HG03108 (cell line): ENCODE measurements around the gene FMNL2.
A peak's percentile ranks its signal among the peaks of the same experiment; 100 is the strongest.
"Not testable (repeated sequence)": the region's sequence is repeated elsewhere in the genome, so short reads cannot be mapped to it uniquely, and the experiment has no call there.

Source experiments
- ATAC-seq: cut with Tn5 transposase; IDR thresholded peaks from one replicate; pipeline ENCODE4 v1.9.1; 2021; ENCODE audit warnings: moderate library complexity; ENCODE audit not compliant: unreplicated experiment

Gene FMNL2

GRCh38 chr2:152372438-152372984 is 37.5 kb downstream of the FMNL2 start:
- no peak for ATAC-seq

- ATAC-seq, result no peak
Measured at GRCh38 chr2:152375174-152375573, 40.2 kb downstream of the FMNL2 start.

- ATAC-seq, result no peak
Measured at GRCh38 chr2:152376385-152376784, 41.4 kb downstream of the FMNL2 start.

GRCh38 chr2:152376968-152377367 is 42.0 kb downstream of the FMNL2 start:
- ATAC-seq, result no peak

GRCh38 chr2:152379089-152379488 is 44.1 kb downstream of the FMNL2 start:
- no peak for ATAC-seq

- ATAC-seq, result no peak
Measured at GRCh38 chr2:152380261-152381055, 45.5 kb downstream of the FMNL2 start.

- ATAC-seq, result no peak
Measured at GRCh38 chr2:152383702-152384101, 48.7 kb downstream of the FMNL2 start.

GRCh38 chr2:152384992-152385391 is 50.0 kb downstream of the FMNL2 start:
- ATAC-seq, result no peak

GRCh38 chr2:152385650-152386049 is 50.7 kb downstream of the FMNL2 start:
- no peak for ATAC-seq

- ATAC-seq, result peak; percentile 59
Measured at GRCh38 chr2:152386266-152386665, 51.3 kb downstream of the FMNL2 start.

- no peak for ATAC-seq
Measured at GRCh38 chr2:152387041-152387440, 52.1 kb downstream of the FMNL2 start.

- ATAC-seq, result not testable (repeated sequence)
Measured at GRCh38 chr2:152388269-152388668, 53.3 kb downstream of the FMNL2 start.

- no peak for ATAC-seq
Measured at GRCh38 chr2:152389483-152389882, 54.5 kb downstream of the FMNL2 start.

- no peak for ATAC-seq
Measured at GRCh38 chr2:152390837-152391236, 55.9 kb downstream of the FMNL2 start.

GRCh38 chr2:152391318-152391717 is 56.3 kb downstream of the FMNL2 start:
- ATAC-seq, result no peak

- ATAC-seq, result no peak
Measured at GRCh38 chr2:152393377-152393776, 58.4 kb downstream of the FMNL2 start.

GRCh38 chr2:152394326-152394725 is 59.4 kb downstream of the FMNL2 start:
- no peak for ATAC-seq

- no peak for ATAC-seq
Measured at GRCh38 chr2:152395103-152395502, 60.1 kb downstream of the FMNL2 start.

- ATAC-seq, result no peak
Measured at GRCh38 chr2:152395572-152395971, 60.6 kb downstream of the FMNL2 start.

GRCh38 chr2:152396051-152396511 is 61.1 kb downstream of the FMNL2 start:
- no peak for ATAC-seq

GRCh38 chr2:152396763-152397162 is 61.8 kb downstream of the FMNL2 start:
- ATAC-seq, result no peak

- no peak for ATAC-seq
Measured at GRCh38 chr2:152399003-152399402, 64.0 kb downstream of the FMNL2 start.
